Measurements from ENCODE around the gene CTSS.

DNA sequence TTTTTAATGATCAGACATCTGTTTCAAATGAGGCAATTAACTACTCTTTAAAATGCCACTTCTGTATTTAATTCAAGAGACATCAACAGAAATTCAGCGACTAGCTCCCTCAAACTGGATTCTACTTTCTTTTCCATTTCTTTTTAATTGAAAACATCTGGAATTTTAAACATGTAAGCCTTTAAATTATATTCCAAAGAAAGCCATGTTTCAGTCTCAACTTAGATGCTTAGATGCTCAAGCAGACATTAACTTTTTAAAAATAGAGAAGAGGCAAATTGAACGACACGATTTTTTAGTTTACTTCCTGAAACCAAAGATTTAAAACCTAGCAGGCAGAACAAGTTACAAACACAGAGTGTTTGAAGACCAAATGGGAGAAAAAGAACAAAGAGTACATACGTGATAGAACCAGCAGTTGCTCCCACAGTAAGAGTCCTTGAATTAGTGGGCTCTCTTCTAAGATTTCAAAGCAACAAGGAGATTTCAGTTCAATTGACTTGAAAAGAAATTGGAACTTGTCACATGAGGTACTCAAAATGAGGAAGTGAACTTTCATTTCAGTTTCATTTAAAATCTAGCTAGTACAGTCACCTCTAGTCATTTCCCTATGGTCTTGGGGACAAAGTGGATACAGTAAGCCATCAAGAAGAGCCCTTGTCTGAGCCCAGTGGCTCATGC, at the start of gene CTSS:
- TF ChIP-seq, protein P1, sequence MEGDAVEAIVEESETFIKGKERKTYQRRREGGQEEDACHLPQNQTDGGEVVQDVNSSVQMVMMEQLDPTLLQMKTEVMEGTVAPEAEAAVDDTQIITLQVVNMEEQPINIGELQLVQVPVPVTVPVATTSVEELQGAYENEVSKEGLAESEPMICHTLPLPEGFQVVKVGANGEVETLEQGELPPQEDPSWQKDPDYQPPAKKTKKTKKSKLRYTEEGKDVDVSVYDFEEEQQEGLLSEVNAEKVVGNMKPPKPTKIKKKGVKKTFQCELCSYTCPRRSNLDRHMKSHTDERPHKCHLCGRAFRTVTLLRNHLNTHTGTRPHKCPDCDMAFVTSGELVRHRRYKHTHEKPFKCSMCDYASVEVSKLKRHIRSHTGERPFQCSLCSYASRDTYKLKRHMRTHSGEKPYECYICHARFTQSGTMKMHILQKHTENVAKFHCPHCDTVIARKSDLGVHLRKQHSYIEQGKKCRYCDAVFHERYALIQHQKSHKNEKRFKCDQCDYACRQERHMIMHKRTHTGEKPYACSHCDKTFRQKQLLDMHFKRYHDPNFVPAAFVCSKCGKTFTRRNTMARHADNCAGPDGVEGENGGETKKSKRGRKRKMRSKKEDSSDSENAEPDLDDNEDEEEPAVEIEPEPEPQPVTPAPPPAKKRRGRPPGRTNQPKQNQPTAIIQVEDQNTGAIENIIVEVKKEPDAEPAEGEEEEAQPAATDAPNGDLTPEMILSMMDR (IDR thresholded peaks at IDR 0.05; ENCODE audit: low read length), result no peak
- no peak for TF ChIP-seq EZH2 (optimal IDR thresholded peaks at IDR 0.05; ENCODE audit: low read depth, low read length)
- no peak for TF ChIP-seq EZH2phosphoT487 (IDR thresholded peaks at IDR 0.05; ENCODE audit: low read length)

All from MM.1S (cell line).